ENCODE measurements around the gene SLC25A23. TPM values are rescaled to one million over a fixed set of nuclear protein-coding genes. Genes with fewer than 3 reads are reported as not detected.

The SLC25A23 gene
- total and polyA plus RNA-seq, 9 of the 15 experiments (the other 6 are each of a cell fraction or from before 2014, with no cell fraction given): 6.1 to 72.0 (median 26.6) TPM

- TF ChIP-seq ELK3 (CRISPR knock-in tag; IDR thresholded peaks at IDR 0.05) (no peak), CBFA2T2 (conservative IDR thresholded peaks at IDR 0.05) (no peak), SMARCA5 (IDR thresholded peaks at IDR 0.05) (0 out of 2 replicates have a peak, but pooled peaks have one; percentile 17), USF1 (CRISPR knock-in tag; IDR thresholded peaks at IDR 0.05) (no peak), ZNF512 (tag; IDR thresholded peaks at IDR 0.05) (no peak), HNRNPLL (IDR thresholded peaks at IDR 0.05; ENCODE audit: low read depth, low read length, poor library complexity, severe bottlenecking) (peak; percentile 77), LEF1 (IDR thresholded peaks at IDR 0.05) (no peak), RCOR1 (IDR thresholded peaks at IDR 0.05; ENCODE audit: borderline replicate concordance in 1 of 2, low read depth in 2 of 2, low read length in 2 of 2) (no peak), DIDO1 (tag; IDR thresholded peaks at IDR 0.05; ENCODE audit: low read depth) (no peak), RHOXF2B (CRISPR knock-in tag; conservative IDR thresholded peaks at IDR 0.05) (no peak), ADNP (tag; IDR thresholded peaks at IDR 0.05) (no peak), ATF4 (CRISPR knock-in tag; IDR thresholded peaks at IDR 0.05) (no peak), TAF15 (IDR thresholded peaks at IDR 0.05; ENCODE audit: low read depth, low read length) (no peak), BRCA1 (IDR thresholded peaks at IDR 0.05) (no peak), BRCA1 (CRISPR knock-in tag; IDR thresholded peaks at IDR 0.05) (peak; percentile 81; the same call in 1 of the 2 replicates), NKRF (IDR thresholded peaks at IDR 0.05; ENCODE audit: borderline replicate concordance) (no peak; the same call in 1 of the 2 replicates), CHD1 (IDR thresholded peaks at IDR 0.05; ENCODE audit: low read length) (peak; percentile 56), GABPA (tag; conservative IDR thresholded peaks at IDR 0.05; ENCODE audit: low read depth) (no peak; the same call in 1 of the 2 replicates), RUNX1 (IDR thresholded peaks at IDR 0.05; ENCODE audit: low read depth) (no peak), ZKSCAN3 (CRISPR knock-in tag; IDR thresholded peaks at IDR 0.05) (no peak), CREM (IDR thresholded peaks at IDR 0.05; ENCODE audit: low read depth) (peak; percentile 67), NFATC3 (IDR thresholded peaks at IDR 0.05) (no peak), CSDE1 (IDR thresholded peaks at IDR 0.05) (no peak), L3MBTL2 (IDR thresholded peaks at IDR 0.05) (peak; percentile 49; the same call in 1 of the 2 replicates)
Observed at GRCh38 chr19:6459262-6460098, at the start of gene SLC25A23 (continued).

Measured in K562 (cell line).